Activated CD8-positive, alpha-beta memory T cell treated with anti-CD3 and anti-CD28 coated beads, Interleukin-2, amount 50 U/mL, for 1 hour (primary cell): ENCODE results near the gene CMA1.
"Not testable (repeated sequence)": the region's sequence is repeated elsewhere in the genome, so short reads cannot be mapped to it uniquely, and the experiment has no call there.

Source experiments
- DNase-seq: peaks from one replicate; pipeline ENCODE4 v3.0.0-alpha.2; 2020; ENCODE audit errors: extremely low read depth

The CMA1 gene, protein sequence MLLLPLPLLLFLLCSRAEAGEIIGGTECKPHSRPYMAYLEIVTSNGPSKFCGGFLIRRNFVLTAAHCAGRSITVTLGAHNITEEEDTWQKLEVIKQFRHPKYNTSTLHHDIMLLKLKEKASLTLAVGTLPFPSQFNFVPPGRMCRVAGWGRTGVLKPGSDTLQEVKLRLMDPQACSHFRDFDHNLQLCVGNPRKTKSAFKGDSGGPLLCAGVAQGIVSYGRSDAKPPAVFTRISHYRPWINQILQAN

DNA sequence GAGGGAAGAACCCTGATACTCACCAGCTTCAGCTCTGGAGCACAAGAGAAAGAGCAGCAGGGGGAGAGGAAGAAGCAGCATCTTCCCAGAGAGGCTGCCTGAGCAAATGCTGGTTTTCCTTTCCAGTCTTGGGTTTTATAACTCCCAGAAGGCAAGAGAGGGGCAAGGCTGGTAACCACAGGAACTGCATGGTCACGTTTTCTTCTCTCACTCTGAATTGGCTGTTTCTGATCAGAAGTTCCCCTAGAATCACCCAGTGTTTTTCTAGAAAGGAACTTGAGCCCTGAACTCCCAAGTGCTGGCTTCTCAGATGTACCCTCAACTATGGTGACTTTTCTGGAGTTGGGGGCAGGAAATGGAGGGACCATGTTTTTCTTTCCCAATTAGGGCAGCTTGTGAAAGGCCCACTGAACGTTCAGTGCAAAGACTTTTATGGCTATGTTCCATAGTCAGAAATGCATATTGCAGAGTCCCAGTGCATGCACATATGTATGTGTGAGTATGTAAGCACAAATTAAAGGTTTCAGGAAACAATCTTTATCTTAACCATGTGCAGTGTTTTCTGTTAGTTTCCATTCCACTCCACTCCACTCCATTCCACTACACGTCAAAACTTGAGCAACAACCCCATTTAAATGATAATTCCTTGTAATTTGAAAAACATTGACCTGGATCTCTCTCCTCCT, at the start of gene CMA1:
Gene CMA1 (minus strand): TSS at position 111 of the 686 bp plus-strand sequence. CDS start 30 bp downstream, at position 81.
- no peak for DNase-seq

DNA sequence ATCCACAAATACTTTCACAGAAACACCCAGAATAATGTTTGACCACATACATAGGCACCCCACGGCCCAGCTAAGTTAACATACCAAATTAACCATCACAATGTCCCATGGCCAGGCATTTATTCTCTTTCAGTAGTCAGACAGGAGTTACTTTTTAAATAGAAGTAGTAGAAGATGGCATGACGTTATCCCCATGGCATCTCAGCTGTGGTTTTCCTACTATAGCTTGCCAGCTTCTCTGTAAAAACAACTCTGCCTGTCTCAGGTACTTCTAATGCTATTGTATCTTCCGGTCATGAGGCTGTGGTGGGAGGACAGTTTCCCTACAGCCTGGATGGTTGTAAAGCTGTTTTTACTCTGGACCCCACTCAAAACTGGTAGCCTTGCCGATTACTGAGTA, 48.7 kb upstream of the CMA1 start:
- DNase-seq, result no peak

DNA sequence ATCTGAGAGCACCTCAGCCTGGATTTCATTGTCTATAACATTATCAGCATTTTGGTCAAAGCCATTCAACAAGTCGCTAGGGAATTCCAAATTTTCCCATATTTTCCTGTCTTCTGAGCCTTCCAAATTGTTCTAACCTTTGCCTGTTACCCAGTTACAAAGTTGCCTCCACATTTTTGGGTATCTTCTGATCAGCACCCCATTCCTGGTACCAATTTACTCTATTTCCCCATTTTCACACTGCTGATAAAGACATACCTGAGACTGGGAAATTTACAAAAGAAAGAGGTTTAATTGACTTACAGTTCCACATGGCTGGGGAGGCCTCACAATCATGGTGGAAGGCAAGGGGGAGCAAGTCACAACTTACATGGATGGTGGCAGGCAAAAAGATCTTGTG, 41.0 kb upstream of the CMA1 start:
- DNase-seq, result not testable (repeated sequence)

DNA sequence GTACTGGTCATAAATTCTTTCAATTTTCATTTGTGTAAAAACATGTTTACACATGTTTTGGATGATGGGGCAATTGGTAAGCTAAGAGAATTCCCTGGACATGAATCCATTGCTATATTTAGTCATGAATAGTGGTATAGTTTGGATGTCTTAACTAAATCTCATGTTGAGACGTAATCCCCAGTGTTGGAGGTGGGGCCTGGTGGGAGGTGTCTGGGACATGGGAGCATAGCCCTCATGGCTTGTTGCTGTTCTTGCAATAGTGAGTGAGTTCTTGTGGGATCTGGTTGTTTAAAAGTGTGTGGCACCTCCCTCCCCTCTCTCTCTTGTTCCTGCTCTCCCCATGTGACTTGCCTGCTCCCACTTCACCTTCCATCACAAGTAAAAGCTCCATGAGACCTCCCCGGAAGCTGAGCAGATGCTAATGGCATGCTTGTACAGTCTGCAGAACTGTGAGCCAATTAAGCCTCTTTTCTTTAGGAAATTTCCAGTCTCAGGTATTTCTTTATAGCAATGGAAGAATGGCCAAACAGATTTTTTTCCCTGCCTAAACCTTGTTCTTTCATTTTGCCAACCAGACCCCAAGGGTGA, 34.4 kb upstream of the CMA1 start:
- DNase-seq, result no peak

DNA sequence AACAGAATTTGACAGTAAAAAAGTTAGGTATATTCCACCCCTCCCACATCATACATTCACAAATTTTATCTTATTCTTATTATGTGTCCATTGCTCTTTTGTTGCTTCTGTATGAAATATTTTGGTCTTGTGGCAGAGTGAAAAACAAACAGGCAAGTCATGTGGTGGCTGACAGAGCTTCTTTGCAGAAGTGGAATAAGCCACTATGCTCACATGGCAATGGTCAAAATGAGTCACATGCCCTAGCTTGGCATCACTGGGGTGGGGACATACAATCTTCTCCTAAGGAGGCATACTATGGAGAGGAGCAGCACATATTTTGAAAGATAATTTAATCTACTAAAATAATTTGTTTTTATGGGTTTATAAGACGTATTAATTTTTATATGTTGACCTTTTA, 27.7 kb upstream of the CMA1 start:
- DNase-seq, result no peak

DNA sequence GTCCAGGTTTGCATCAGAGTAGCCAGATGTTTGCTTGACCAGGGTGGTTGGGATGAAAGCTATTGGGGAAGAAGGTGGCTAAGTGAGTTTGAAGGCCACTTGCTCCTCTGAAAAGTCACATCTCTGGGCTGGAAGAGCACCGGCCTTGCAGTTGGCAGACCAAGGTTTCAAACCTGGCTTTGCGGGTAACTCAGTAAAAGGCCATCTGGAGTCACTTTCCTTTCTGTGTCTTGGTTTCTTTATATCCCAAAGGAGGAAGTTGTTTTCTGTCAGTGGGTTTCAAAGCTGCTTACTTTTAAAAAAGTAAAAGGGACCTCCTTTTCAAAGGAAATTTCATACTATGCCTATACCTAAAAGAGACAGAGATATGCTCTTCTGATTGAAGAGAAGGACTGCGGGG, 26.2 kb upstream of the CMA1 start:
- DNase-seq, result no peak

DNA sequence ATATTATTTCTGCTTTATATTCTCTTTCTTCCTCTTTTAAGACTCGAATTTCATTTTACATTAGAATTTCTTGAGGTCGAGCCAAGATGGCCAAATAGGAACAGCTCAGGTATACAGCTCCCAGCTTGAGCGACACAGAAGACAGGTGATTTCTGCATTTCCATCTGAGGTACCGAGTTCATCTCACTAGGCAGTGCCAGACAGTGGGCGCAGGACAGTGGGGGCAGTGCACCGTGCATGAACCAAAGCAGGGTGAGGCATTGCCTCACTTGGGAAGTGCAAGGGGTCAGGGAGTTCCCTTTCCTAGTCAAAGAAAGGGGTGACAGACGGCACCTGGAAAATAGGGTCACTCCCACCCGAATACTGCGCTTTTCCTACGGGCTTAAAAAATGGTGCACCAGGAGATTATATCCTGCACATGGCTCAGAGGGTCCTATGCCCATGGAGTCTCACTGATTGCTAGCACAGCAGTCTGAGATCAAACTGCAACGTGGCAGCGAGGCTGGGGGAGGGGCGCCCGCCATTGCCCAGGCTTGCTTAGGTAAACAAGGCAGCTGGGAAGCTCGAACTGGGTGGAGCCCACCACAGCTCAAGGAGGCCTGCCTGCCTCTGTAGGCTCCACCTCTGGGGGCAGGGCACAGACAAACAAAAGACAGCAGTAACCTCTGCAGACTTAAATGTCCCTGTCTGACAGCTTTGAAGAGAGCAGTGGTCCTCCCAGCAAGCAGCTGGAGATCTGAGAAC, 18.0 kb upstream of the CMA1 start:
- DNase-seq, result not testable (repeated sequence)

DNA sequence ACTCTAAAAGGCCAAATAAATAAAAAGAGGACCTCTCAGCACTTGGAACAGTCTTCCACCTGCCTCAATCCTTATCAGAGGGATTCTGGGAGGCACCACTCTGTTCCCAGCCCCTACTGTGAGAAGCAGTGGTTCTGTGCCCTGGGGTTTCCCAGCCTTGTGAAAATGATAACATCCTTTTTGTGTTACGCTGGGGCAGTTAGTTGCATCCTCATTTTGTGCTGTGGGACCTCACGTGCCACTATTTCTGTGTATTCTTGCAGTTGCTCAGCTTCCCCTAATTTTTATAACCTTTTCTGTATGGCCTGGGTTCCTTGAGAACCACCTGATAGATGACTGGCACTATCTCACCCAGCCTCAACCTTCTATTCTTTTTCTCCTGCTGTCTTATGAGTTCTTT, 10.8 kb upstream of the CMA1 start:
- no peak for DNase-seq

DNA sequence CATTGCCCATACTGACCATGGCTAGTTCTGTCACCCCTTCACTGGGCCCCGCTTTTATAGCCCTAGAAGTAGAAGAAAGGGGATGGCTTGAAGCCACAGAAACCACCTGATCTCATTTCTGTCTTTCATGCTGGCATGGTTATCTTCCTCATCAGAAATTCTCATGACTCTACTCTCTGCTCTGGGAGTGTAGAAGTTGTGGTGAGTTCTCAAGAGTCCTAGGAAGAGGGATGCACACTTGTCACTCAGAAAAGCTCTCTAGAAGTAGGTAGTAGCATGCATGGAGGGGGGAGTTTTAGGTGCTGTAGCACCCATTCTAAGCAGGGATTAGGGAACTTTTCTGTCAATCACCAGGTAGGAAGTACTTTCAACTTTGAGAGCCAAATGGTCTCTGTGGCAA, 6.1 kb upstream of the CMA1 start:
- DNase-seq, result no peak

DNA sequence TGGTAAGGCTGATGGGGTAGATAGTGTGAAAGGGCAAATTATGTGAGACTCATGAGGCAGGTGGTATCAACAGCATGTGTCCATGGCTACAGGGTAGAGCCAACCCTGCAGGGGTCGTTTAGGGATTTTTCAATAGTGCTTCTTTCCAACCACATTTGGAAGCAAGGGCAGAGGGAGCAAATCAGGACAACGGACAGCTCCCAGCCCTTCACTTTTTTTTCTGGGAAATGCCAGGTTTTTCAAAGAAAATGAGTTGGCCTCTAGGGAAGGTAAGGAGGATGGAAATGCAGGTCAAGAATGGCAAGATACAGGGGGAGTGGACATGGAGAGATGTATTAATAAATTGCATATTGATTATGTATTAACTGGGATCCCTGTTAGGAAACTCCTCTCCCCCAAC, 4.9 kb upstream of the CMA1 start:
- no peak for DNase-seq

DNA sequence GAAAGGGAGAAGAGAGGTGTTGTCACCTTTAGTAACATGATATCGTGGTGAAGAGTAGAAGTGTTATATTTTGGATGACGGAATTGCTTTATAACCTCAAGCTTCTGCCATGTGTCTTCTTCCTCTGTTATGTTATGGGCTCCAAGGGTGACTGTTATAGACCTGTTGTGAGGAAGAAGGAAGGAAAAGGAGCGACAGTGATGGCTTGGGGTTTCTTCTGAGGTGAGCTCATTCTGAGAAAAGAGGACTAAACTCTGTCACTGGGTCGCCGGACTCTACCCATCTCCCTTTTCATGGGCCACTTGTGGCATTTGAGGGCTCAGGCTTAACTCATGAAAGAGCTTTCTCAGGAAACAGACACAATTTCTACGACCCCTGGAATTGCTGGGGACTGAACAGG, 1.6 kb downstream of the CMA1 start:
- no peak for DNase-seq

DNA sequence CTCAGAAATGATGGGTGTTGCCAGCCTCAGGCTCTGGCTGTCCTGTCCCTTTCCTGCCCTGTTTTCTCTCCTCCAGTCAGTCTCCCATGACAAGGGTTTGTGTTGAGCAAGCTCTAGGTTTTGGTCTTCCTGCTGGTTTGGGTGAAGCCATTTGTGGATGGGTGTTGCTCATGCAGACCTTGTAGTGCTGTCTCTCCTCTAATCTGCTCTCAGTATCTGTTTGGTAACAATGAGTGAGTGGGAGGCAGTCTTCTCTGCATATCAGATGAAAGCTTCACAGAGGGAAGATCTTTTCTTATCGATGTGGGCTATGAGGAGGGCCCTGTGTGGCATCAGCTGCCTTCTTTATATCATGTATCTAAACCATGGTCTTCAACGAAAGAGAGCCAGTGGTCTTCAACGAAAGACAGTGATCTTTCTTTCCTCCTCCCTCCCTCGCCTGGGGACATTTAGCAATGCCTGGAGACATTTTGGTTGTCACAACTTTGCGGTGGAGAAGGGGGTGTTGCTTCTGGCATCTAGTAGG, 3.6 kb downstream of the CMA1 start:
- DNase-seq, result no peak

DNA sequence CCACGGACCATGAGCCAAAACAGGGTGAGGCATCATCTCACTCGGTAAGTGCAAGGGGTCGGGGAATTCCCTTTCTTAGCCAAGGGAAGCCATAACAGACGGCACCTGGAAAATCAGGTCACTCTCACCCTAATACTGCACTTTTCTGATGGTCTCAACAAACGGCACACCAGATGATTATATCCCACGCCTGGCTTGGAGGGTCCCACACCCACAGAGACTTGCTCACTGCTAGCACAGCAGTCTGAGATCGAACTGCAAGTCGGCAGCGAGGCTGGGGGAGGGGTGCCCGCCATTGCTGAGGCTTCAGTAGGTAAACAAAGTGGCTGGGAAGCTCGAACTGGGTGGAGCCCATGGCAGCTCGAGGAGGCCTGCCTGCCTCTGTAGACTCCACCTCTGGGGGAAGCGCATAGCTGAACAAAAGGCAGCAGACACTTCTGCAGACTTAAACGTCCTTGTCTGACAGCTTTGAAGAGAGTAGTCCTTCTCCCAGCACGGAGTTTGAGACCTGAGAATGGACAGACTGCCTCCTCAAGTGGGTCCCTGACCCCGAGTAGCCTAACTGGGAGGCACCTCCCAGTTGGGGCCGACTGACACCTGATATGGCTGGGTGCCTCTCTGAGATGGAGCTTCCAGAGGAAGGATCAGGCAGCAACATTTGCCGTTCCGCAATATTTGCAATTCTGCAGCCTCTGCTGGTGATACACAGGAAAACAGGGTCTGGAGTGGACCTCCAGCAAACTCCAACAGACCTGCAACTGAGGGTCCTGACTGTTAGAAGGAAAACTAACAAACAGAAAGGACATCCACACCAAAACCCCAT, 16.3 kb downstream of the CMA1 start:
- not testable (repeated sequence) for DNase-seq

DNA sequence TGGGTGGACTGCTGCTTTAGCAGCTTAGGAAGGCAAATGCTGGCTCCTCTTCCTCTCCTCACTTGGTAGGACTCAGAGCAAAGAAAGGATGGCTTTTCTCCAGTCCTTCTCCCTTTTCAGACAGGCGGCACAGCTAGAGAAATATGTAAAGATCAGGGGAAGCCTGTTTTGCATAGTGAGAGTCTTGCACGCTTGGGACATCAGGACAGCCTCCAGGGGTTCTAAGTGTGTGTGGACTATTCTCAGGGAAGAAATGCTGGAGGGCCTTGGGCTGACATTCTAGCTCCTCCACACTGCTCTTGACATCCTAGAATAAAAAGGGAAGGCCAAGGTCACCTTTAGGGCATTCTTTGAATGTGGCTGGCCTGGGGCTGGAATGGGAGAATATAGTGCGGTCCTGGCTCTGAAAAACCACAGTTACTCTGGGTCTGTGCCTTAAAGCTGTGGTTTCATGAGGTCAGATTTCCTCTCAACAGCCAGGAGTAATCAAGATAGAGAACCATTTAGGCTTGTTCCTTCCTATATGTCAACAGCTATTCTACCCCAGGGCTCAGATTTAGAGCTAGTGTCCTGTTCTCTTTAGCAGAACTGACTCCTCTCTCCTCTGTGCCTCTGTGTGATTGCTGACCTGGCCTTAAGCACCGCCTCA, 24.3 kb downstream of the CMA1 start:
- DNase-seq, result no peak

DNA sequence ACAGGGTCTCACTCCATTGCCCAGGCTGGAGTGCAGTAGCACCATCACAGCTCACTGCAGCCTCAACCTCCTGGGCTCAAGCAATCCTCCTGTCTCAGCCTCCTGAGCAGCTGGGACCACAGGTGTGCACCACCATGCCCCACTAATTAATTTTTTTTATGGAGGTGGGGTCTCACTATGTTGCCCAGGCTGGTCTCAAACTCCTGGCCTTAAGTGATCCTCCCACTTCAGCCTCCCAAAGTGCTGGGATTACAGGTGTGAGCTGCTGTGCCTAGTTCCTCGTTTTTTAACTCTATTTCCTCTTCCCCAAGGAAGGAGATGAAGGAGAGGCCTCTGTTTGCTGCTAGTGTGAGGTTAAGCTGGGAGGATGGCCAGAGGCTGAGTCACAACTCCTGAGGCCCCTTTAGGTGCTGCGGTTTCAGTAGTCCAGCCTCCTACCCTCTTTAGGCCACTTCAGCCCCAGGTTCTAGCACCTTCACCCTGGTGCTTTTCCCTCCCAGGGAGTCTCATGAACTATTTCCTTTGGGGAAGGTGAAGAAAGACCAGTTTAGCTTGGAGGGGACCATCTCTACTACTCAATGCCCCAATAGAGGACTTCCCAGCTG, 25.3 kb downstream of the CMA1 start:
- not testable (repeated sequence) for DNase-seq

DNA sequence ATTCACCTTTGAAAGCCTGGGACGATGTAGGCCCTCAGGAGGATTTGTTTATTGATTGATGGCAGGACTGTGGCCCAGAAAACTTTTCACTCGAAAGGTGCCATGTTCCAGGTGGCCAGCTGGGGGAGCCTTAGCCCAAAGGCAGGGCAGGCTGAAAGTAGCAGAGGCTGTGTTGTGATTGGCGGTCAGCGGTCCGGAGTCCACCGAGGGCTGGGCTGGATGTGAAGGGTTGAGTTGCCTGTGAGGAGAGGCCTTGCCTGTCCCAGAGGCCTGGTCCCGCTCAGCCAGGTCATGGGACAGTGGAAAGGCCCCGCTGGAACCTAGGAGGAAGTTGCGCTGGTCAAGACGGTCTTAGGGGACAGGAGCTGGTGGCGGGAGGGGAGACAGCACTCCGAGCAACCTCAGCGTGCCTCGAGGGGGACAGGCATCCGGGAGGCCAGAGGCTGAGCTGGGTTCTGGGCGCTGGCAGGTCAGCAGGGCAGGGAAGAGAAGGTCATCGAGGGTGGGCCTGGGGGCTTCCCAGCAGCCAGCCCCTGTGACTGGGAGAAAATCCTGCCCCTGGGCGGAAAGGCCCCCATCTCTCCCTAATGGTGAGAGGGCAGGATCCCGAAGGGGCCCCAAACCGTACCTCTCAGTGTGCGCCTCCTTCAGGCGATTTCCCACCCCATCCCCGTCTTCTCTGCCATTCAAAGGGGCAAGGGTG, 26.3 kb downstream of the CMA1 start:
- no peak for DNase-seq

DNA sequence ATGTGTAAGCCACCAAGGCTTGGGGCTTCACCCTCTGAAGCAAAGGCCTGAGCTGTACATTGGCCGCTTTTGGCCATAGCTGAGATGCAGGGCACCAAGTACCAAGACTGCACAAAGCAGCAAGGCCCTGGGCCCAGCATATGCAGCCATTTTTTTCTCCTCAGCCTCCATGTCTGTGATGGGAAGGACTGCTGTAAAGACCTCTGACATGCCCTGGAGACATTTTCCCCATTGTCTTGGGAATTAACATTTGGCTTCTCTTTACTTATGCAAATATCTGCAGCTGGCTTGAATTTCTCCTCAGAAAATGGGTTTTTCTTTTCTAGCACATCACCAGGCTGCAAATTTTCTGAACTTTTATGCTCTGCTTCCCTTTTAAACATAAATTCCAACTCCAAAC, 28.1 kb downstream of the CMA1 start:
- not testable (repeated sequence) for DNase-seq

DNA sequence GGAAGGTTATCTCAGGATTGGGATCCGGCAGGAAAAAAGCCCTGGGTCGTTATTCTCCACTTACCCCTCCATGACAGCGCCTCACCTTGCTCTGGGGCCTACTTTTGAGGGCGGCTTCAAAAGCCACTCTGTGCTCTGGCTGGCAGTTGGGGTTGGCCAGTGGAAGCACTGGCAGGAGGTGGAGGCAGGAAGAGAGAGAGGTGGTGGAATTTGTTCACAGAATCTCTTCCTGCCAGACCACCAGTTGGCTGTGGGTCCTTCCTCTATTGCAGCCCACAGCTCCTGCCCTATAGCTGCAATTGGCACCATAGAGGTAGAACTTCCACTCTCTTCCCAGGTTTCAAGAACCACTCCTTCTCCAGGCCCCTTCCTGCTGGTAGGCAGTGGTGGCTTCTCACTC, 32.8 kb downstream of the CMA1 start:
- DNase-seq, result no peak

DNA sequence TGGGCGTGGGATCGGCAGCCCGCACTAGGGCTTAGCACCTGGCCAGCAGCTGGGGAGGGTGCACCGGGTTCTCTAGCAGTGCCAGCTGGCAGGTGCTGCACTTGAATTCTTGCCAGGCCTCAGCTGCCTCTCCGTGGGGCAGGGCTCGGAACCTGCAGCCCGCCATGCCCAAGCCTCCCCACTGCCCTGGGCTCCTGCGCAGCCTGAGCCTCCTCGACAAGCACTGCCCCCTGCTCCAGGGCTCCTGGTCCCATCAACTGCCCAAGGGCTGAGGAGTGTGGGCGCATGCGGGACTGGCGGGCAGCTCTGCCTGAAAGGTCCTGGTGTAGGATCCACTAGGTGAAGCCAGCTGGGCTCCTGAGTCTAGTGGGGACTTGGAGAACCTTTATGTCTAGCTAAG, 34.9 kb downstream of the CMA1 start:
- no peak for DNase-seq

DNA sequence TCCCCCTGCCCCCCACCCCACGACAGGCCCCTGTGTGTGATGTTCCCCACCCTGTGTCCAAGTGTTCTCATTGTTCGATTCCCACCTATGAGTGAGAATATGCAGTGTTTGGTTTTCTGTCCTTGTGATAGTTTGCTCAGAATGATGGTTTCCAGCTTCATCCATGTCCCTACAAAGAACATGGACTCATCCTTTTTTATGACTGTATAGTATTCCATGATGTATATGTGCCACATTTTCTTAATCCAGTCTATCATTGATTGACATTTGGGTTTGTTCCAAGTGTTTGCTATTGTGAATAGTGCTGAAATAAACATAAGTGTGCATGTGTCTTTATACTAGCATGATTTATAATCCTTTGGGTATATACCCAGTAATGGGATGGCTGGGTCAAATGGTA, 37.6 kb downstream of the CMA1 start:
- DNase-seq, result not testable (repeated sequence)
